G401.6 (cell line): ENCODE results near the gene TYRO3.

Source experiments
- FAIRE-seq: peaks from 2 replicates; lab custom pipeline; 2012; peaks lifted over from hg19 to GRCh38; lab: Jason Lieb, UNC

TYRO3 gene

GRCh38 chr15:41605566-41605965 lies 46.6 kb downstream of the TYRO3 start:
- no peak for FAIRE-seq

- FAIRE-seq, result no peak
Measured at GRCh38 chr15:41606997-41607396, 48.0 kb downstream of the TYRO3 start.

GRCh38 chr15:41609123-41609522 lies 50.1 kb downstream of the TYRO3 start:
- FAIRE-seq, result no peak

GRCh38 chr15:41610048-41610447 lies 51.0 kb downstream of the TYRO3 start:
- no peak for FAIRE-seq

GRCh38 chr15:41620536-41621199 lies 61.7 kb downstream of the TYRO3 start:
- no peak for FAIRE-seq

- no peak for FAIRE-seq
Measured at GRCh38 chr15:41621200-41622193, 62.5 kb downstream of the TYRO3 start.

- no peak for FAIRE-seq
Measured at GRCh38 chr15:41622901-41623300, 63.9 kb downstream of the TYRO3 start.

GRCh38 chr15:41627203-41627602 lies 68.2 kb downstream of the TYRO3 start:
- FAIRE-seq, result peak; percentile 11

- no peak for FAIRE-seq
Measured at GRCh38 chr15:41629463-41629862, 70.5 kb downstream of the TYRO3 start.

- FAIRE-seq, result no peak
Measured at GRCh38 chr15:41629883-41630282, 70.9 kb downstream of the TYRO3 start.

- no peak for FAIRE-seq
Measured at GRCh38 chr15:41630616-41631217, 71.7 kb downstream of the TYRO3 start.

GRCh38 chr15:41631880-41632470 lies 73.0 kb downstream of the TYRO3 start:
- FAIRE-seq, result no peak
